NT2/D1 (cell line): ENCODE results near the gene SORCS3.
A peak's percentile ranks its signal among the peaks of the same experiment; 100 is the strongest.

Experiments used
- DNase-seq: peaks from one replicate; pipeline ENCODE4 v3.0.0-alpha.2; 2011; ENCODE audit warnings: low read depth, low spot score
- H3K27me3 ChIP-seq: 2 replicates; pipeline ENCODE4 v1.6.0; 2011; ENCODE audit warnings: mild to moderate bottlenecking; ENCODE audit not compliant: insufficient read length, insufficient read depth
- H3K36me3 ChIP-seq: 2 replicates; pipeline ENCODE4 v1.6.1; 2011; ENCODE audit warnings: mild to moderate bottlenecking, low read length, mixed read lengths; ENCODE audit not compliant: insufficient read depth, insufficient read length
- H3K4me1 ChIP-seq: 2 replicates; pipeline ENCODE4 v1.5.1; 2011; ENCODE audit not compliant: insufficient read depth, insufficient read length
- H3K4me3 ChIP-seq: 2 replicates; pipeline ENCODE4 v1.5.1; 2011; ENCODE audit warnings: low read depth; ENCODE audit not compliant: insufficient read length
- H3K9ac ChIP-seq: 2 replicates; pipeline ENCODE4 v1.6.0; 2011; ENCODE audit warnings: low read depth; ENCODE audit not compliant: insufficient read length
- H3K9me3 ChIP-seq: 2 replicates; pipeline ENCODE4 v1.5.1; 2011; ENCODE audit warnings: mild to moderate bottlenecking, low read length; ENCODE audit not compliant: insufficient read depth
- SUZ12 ChIP-seq: IDR thresholded peaks from 2 replicates; pipeline ENCODE4 v1.6.1; 2011; ENCODE audit not compliant: insufficient read length, insufficient read depth; ENCODE audit errors: extremely low read depth
- YY1 ChIP-seq: IDR thresholded peaks from 2 replicates; pipeline ENCODE4 v1.6.1; 2011; ENCODE audit not compliant: insufficient read length, insufficient read depth
- ZNF274 ChIP-seq: IDR thresholded peaks from 2 replicates; pipeline ENCODE4 v1.6.1; 2011; ENCODE audit warnings: mild to moderate bottlenecking, low read depth, low read length

The SORCS3 gene

GRCh38 chr10:104681485-104681884, 40.4 kb downstream of the SORCS3 start:
- H3K4me1 ChIP-seq = no peaks in the 10 kb centered on the region
- TF ChIP-seq YY1 = no peak
- TF ChIP-seq ZNF274 = no peak
- TF ChIP-seq SUZ12 = no peak
- H3K36me3 ChIP-seq = no peaks in the 10 kb centered on the region
- DNase-seq = no peak
- H3K9me3 ChIP-seq = no peaks in the 10 kb centered on the region
- peaks cover 8% of the 10 kb centered on the region for H3K27me3 ChIP-seq
- H3K4me3 ChIP-seq = peak overlapping the region; percentile 41
- H3K9ac ChIP-seq = peak overlapping the region; percentile 77

- Histone ChIP-seq H3K27me3 (peaks cover 8% of the 10 kb centered on the region), H3K4me1 (no peaks in the 10 kb centered on the region), H3K4me3 (no peak overlapping the region), H3K9me3 (no peaks in the 10 kb centered on the region), H3K36me3 (no peaks in the 10 kb centered on the region), H3K9ac (no peak overlapping the region)
- DNase-seq = no peak
- TF ChIP-seq ZNF274 (no peak), SUZ12 (no peak), YY1 (no peak)
These were observed 42.5 kb downstream of the SORCS3 start for GRCh38 chr10:104683567-104683966.

- no peaks in the 10 kb centered on the region for H3K36me3 ChIP-seq
- H3K27me3 ChIP-seq = peaks cover 5% of the 10 kb centered on the region
- TF ChIP-seq YY1 = no peak
- no peak for TF ChIP-seq ZNF274
- TF ChIP-seq SUZ12 = no peak
These were observed 45.7 kb downstream of the SORCS3 start for GRCh38 chr10:104686829-104687228.

GRCh38 chr10:104688251-104689042, 47.4 kb downstream of the SORCS3 start:
- TF ChIP-seq ZNF274 (no peak), YY1 (no peak), SUZ12 (no peak)
- Histone ChIP-seq H3K27me3 (no peaks in the 10 kb centered on the region), H3K9ac (no peak overlapping the region), H3K4me1 (no peaks in the 10 kb centered on the region), H3K36me3 (no peaks in the 10 kb centered on the region), H3K9me3 (no peaks in the 10 kb centered on the region), H3K4me3 (no peak overlapping the region)
- DNase-seq = no peak

More at GRCh38 chr10:104686829-104687228, 45.7 kb downstream of the SORCS3 start:
- H3K9ac ChIP-seq = no peak overlapping the region
- H3K4me1 ChIP-seq = no peaks in the 10 kb centered on the region
- H3K9me3 ChIP-seq = no peaks in the 10 kb centered on the region
- H3K4me3 ChIP-seq = no peak overlapping the region
- DNase-seq = no peak

GRCh38 chr10:104689105-104689504, 48.0 kb downstream of the SORCS3 start:
- no peak for DNase-seq
- H3K36me3 ChIP-seq = no peaks in the 10 kb centered on the region
- no peaks in the 10 kb centered on the region for H3K27me3 ChIP-seq
- no peaks in the 10 kb centered on the region for H3K4me1 ChIP-seq
- H3K4me3 ChIP-seq = no peak overlapping the region
- TF ChIP-seq ZNF274 = no peak
- TF ChIP-seq SUZ12 = no peak
- TF ChIP-seq YY1 = no peak
- no peaks in the 10 kb centered on the region for H3K9me3 ChIP-seq
- no peak overlapping the region for H3K9ac ChIP-seq

GRCh38 chr10:104689547-104689946, 48.5 kb downstream of the SORCS3 start:
- Histone ChIP-seq H3K36me3 (no peaks in the 10 kb centered on the region), H3K27me3 (no peaks in the 10 kb centered on the region), H3K4me1 (no peaks in the 10 kb centered on the region), H3K4me3 (no peak overlapping the region), H3K9me3 (no peaks in the 10 kb centered on the region), H3K9ac (no peak overlapping the region)
- TF ChIP-seq ZNF274 (no peak), SUZ12 (no peak), YY1 (no peak)
- DNase-seq = no peak

GRCh38 chr10:104690101-104690500, 49.0 kb downstream of the SORCS3 start:
- H3K36me3 ChIP-seq = no peaks in the 10 kb centered on the region
- TF ChIP-seq ZNF274 = no peak
- no peak for TF ChIP-seq SUZ12
- TF ChIP-seq YY1 = no peak
- no peaks in the 10 kb centered on the region for H3K27me3 ChIP-seq
- no peaks in the 10 kb centered on the region for H3K4me1 ChIP-seq
- no peak for DNase-seq
- H3K4me3 ChIP-seq = no peak overlapping the region
- H3K9ac ChIP-seq = no peak overlapping the region
- H3K9me3 ChIP-seq = no peaks in the 10 kb centered on the region

- no peaks in the 10 kb centered on the region for H3K36me3 ChIP-seq
- H3K9ac ChIP-seq = no peak overlapping the region
- no peaks in the 10 kb centered on the region for H3K9me3 ChIP-seq
- H3K27me3 ChIP-seq = no peaks in the 10 kb centered on the region
- no peak for DNase-seq
- no peak overlapping the region for H3K4me3 ChIP-seq
- TF ChIP-seq SUZ12 (no peak), YY1 (no peak), ZNF274 (no peak)
- H3K4me1 ChIP-seq = no peaks in the 10 kb centered on the region
These were observed 49.9 kb downstream of the SORCS3 start for GRCh38 chr10:104690959-104691358.
